HEK293T (cell line): Measurements from ENCODE around the gene PPP1CC.

Experiments
- CTCF ChIA-PET: fragments of 350-600 bp; formaldehyde crosslinking; extraction: SDS; loops from one replicate; lab custom pipeline; 2021; ENCODE audit warnings: antibody characterized with exemption, inconsistent platforms; lab: Yijun Ruan, JAX
- POLR2A ChIA-PET: fragments of 350-600 bp; formaldehyde crosslinking; extraction: SDS; loops from one replicate; lab custom pipeline; 2020; ENCODE audit warnings: antibody characterized with exemption, inconsistent platforms; lab: Yijun Ruan, JAX
- DNase-seq: peaks from one replicate; pipeline ENCODE4 v3.0.0; 2012; ENCODE audit warnings: mixed read lengths; ENCODE audit errors: extremely low spot score
- ARNT ChIP-seq: fragments of 450-650 bp; IDR thresholded peaks from 2 replicates; pipeline ENCODE4 v1.6.1; 2017; ENCODE audit warnings: mild to moderate bottlenecking
- BHLHE40 ChIP-seq: fragments of 450-650 bp; IDR thresholded peaks from 2 replicates; pipeline ENCODE4 v1.6.1; 2016; ENCODE audit warnings: mild to moderate bottlenecking, moderate library complexity, borderline replicate concordance
- CTBP1 ChIP-seq: fragments of 450-650 bp; IDR thresholded peaks from 2 replicates; pipeline ENCODE4 v1.6.1; 2016; ENCODE audit warnings: borderline replicate concordance
- ELF4 ChIP-seq: fragments of 450-650 bp; IDR thresholded peaks from 2 replicates; pipeline ENCODE4 v1.6.1; 2017; ENCODE audit warnings: antibody characterized with exemption
- FOXA1 ChIP-seq: fragments of 450-650 bp; IDR thresholded peaks from 2 replicates; pipeline ENCODE4 v1.6.1; 2016; ENCODE audit warnings: mild to moderate bottlenecking
- FOXK2 ChIP-seq: fragments of 450-650 bp; IDR thresholded peaks from 2 replicates; pipeline ENCODE4 v1.6.1; 2016; ENCODE audit warnings: mild to moderate bottlenecking
- FOXM1 ChIP-seq: fragments of 450-650 bp; IDR thresholded peaks from 2 replicates; pipeline ENCODE4 v1.6.1; 2017; ENCODE audit warnings: mild to moderate bottlenecking, borderline replicate concordance
- HDGF ChIP-seq: fragments of 450-650 bp; IDR thresholded peaks from 2 replicates; pipeline ENCODE4 v1.6.1; 2017; ENCODE audit warnings: antibody characterized with exemption, borderline replicate concordance
- L3MBTL2 ChIP-seq: fragments of 450-650 bp; conservative IDR thresholded peaks from 2 replicates; pipeline ENCODE4 v1.6.1; 2016; ENCODE audit warnings: mild to moderate bottlenecking
- LEF1 ChIP-seq: fragments of 450-650 bp; IDR thresholded peaks from 2 replicates; pipeline ENCODE4 v1.6.1; 2017; ENCODE audit warnings: mild to moderate bottlenecking, borderline replicate concordance
- NFRKB ChIP-seq: fragments of 450-650 bp; IDR thresholded peaks from 2 replicates; pipeline ENCODE4 v1.6.1; 2016; ENCODE audit warnings: mild to moderate bottlenecking, moderate library complexity
- SP1 ChIP-seq: fragments of 450-650 bp; IDR thresholded peaks from 2 replicates; pipeline ENCODE4 v1.6.1; 2017
- SUZ12 ChIP-seq: fragments of 450-650 bp; IDR thresholded peaks from 2 replicates; pipeline ENCODE4 v1.6.1; 2016; ENCODE audit warnings: mild to moderate bottlenecking
- TARDBP ChIP-seq: fragments of 450-650 bp; IDR thresholded peaks from 2 replicates; pipeline ENCODE4 v1.6.1; 2016
- ZNF384 ChIP-seq: fragments of 450-650 bp; IDR thresholded peaks from 2 replicates; pipeline ENCODE4 v1.6.1; 2016
- TF ChIP-seq, protein P1 (sequence below): fragments of 450-650 bp; IDR thresholded peaks from 2 replicates; pipeline ENCODE4 v1.6.1; 2016

Gene PPP1CC

DNA sequence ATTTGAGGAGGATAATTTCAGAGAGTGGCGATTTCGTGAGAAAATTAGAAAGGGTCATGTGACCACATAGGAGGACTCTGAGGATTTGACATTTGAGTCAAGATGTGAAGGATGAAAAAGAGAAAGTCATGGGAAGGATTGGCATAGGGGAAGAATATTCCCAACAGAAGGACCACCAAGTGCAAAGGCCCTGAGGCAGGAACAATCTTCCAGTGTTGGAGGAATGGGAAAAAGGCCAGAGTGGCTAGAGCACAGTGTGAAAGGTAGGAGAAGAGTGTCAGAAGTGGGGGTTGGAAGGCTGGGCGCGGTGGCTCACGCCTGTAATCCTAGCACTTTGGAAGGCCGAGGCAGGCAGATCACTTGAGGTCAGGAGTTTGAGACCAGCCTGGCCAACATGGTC lies 3.9 kb upstream of the PPP1CC start:
- TF ChIP-seq ZNF384 (no peak), L3MBTL2 (no peak), LEF1 (no peak), FOXM1 (no peak)
- CTCF ChIA-PET, result no interaction called here
- POLR2A ChIA-PET, result no interaction called here
- DNase-seq, result no peak

DNA sequence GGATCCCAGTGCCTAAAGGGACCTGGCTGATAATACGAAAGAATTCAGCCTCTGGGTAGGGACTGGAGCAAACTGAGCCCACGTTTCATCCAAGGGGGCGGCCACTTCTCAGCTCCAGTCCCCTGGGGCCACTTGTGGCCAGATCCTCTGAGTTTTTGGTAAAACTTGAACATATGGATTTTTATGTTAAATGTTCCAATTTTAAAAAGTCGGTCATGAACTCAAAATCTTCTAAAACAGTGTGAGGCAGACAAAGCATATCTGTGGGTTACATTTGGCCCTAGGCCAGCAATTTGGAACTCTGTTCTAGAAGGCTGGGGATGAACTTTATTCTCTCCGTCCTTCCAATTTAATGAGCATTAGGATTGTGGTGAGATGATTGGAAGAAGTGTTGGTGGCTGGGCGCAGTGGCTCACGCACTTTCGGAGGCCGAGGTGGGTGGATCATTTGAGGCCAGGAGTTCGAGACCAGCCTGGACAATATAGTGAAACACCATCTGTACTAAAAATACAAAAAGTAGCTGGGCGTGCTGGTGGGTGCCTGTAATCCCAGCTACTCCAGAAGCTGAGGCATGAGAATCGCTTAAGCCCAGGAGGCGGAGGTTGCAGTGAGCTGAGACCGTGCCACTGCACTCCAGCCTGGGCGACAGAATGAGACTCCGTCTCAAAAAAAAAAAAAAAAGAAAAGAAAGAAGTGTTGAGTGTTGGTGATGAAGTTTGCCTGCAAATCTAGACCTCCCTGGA lies 3.0 kb upstream of the PPP1CC start:
- ChIA-PET CTCF (no interaction called here), POLR2A (no interaction called here)
- TF ChIP-seq LEF1 (no peak), ARNT (no peak), CTBP1 (no peak), FOXK2 (no peak), ELF4 (no peak), FOXA1 (no peak), TARDBP (no peak), SUZ12 (no peak), NFRKB (no peak), HDGF (no peak)
- TF ChIP-seq, protein P1, sequence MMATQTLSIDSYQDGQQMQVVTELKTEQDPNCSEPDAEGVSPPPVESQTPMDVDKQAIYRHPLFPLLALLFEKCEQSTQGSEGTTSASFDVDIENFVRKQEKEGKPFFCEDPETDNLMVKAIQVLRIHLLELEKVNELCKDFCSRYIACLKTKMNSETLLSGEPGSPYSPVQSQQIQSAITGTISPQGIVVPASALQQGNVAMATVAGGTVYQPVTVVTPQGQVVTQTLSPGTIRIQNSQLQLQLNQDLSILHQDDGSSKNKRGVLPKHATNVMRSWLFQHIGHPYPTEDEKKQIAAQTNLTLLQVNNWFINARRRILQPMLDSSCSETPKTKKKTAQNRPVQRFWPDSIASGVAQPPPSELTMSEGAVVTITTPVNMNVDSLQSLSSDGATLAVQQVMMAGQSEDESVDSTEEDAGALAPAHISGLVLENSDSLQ, result no peak
- no peak for DNase-seq

DNA sequence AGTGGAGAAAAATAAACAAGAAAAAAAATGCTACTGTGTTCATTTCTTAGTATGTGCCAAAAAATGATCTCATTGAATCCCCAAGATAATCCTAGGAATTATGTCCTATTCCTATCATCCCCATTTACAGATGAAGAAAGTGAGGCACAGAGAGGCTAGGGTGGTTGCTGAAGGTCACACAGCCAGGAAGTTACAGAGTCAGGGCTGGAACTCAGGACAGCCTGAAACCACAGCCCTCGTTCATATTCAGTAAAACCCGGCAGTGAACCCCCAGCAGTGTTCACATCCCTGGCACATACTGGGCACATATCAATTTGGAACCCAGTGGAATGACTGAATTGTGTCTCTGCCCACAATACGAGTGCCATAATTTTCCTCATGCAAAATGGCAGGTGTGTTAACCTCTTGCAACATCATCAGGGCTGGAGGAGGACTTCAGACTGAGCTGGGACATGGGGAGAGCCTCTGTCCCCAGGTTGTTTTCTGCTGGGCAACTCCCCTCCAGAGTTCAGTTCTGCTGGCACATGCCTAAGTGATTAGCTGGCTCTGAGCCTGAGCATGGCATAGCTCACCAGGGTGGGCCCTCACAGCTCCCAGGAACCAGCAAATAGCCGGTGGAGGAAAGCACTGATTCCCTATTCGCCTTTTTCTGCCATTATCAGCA lies 2.0 kb upstream of the PPP1CC start:
- CTCF ChIA-PET, result no interaction called here

DNA sequence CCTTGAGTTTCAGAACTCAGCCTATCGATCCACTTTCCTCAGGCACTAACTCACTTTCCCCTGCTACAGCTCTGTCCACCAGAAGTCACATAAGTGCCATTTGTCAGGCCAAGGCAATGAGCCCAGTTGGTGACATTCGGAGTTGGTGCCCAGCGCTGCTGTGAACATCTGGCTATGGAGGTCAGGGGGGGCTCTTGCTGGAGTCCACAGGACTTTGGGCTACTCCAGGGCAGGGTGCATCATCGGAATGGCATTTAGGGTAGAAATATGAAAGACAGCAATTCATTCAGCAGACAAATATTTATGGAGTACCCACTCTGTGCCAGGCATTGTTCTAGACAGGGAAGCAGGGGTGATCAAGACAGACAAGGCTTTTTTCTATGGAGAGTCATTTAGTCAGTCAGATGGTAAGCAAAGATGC lies 1.5 kb upstream of the PPP1CC start:
- ChIA-PET CTCF (no interaction called here), POLR2A (interaction anchor here (0.7 to 1.8 kb wide), 2 partner anchors 10 to 25 kb away, joined by 3 to 7 read pairs; no protein-coding TSS in a partner anchor)
- DNase-seq, result no peak

More for the DNA sequence above, 2.0 kb upstream of the PPP1CC start:
- no peak for DNase-seq
- POLR2A ChIA-PET, result no interaction called here
- TF ChIP-seq ZNF384 (no peak), SP1 (no peak), TARDBP (no peak), LEF1 (no peak), FOXK2 (no peak), HDGF (no peak), BHLHE40 (no peak)

DNA sequence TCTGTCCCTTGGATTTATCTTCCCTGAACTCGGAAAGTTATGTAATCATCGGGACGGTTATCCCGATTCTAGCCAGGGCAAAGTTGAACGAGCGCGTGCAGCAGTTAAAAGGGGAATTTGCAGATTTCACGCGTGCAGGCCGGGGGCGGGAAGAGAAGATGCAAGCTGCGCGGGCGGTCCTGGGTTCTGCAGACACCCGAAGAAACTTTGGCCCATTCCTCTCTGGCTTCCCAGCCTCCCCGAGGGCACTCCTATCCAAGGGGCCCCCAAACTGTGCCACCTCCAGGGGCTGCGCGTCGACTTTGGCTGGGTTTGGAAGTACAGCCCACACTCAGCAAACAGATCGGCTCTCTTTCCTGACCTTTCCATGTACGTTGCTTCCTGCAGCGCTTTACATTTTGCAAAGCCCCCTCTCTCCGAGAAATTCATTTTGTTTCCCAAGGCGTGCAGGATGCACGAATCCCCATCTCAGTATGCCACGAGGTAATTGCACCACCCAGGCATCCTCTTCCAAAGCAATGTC lies 941 bp upstream of the PPP1CC start:
- CTCF ChIA-PET, result no interaction called here
- TF ChIP-seq LEF1, result no peak
- no peak for TF ChIP-seq HDGF
- no peak for TF ChIP-seq ZNF384
- no peak for TF ChIP-seq ELF4
- no peak for TF ChIP-seq FOXM1
- TF ChIP-seq L3MBTL2, result peak; percentile 58
- TF ChIP-seq SP1, result no peak
- no peak for DNase-seq
- POLR2A ChIA-PET, result interaction anchor here (0.7 to 1.8 kb wide), 7 partner anchors 10 to 62 kb away, joined by 3 to 7 read pairs (median 5); no protein-coding TSS in a partner anchor

More for the DNA sequence above, 1.5 kb upstream of the PPP1CC start:
- TF ChIP-seq BHLHE40, result no peak

DNA sequence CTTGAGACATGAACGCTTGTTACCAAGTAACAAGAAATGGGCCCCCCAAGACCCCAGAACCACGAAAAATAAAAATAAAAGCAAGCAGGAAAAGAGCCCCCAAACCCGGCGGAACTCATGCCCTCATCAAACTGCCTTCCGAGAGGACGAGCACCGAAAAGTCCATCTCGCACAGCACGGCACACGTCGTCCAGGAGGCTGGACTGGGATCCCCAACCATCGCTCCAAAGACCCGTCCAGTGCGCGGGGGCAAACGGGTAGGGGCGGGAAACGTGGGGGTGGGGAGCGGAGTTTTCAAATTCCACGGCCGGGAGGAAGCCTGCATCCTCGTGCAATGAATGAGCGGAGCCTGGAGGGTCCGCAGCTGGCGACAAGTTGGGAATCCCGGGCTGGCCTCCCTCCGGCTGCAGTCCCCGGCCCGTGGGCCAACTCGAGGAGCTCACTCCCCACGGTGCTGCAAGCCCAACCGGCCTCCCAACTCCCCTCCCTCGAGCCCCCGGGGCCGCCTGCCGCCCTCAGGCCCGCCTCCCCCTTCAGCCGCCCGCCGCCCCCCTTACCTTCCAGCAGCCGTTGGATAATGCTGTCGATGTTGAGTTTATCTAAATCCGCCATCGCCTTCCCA lies 484 bp downstream of the PPP1CC start:
- peak; percentile 21 for DNase-seq
- POLR2A ChIA-PET, result interaction anchor here (0.8 to 1.8 kb wide), 7 partner anchors 9 to 274 kb away, joined by 3 to 7 read pairs (median 5); partner anchors contain the start of gene GPN3
- TF ChIP-seq TARDBP (no peak), ELF4 (no peak), ARNT (no peak), L3MBTL2 (no peak), HDGF (no peak), SP1 (no peak), LEF1 (no peak), FOXM1 (no peak), ZNF384 (no peak), CTBP1 (no peak), NFRKB (no peak), SUZ12 (no peak), FOXK2 (no peak), BHLHE40 (no peak), FOXA1 (no peak)
- TF ChIP-seq, protein P1, result no peak
- CTCF ChIA-PET, result no interaction called here
